C4-2B (cell line): ENCODE data around the gene CIAPIN1.

Experiments
- ZFX ChIP-seq: fragments of 450-650 bp; IDR thresholded peaks from 2 replicates; pipeline ENCODE4 v1.6.1; 2017
- TF ChIP-seq, protein P1 (sequence below): fragments of 450-650 bp; conservative IDR thresholded peaks from 2 replicates; pipeline ENCODE4 v1.5.1; 2017; ENCODE audit warnings: mild to moderate bottlenecking

DNA sequence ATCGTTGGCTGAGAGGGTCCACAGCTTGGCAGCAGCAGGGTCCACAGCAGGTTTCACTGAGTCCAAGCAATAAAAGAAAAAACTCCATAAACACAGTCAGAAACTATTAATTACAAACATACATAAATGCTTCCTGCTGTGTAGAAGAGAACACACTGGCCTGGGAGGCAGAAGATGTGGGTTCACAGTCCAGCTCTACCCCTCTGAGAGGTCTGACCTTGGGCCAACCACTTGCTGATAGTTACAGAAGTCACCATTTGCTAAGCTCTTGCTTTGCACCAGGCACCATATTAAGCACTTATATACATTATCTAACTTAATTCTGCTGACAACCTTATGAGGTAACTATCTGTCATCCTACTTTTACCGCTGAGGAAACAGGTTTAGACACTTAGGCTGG is 14.7 kb downstream of the CIAPIN1 start:
- TF ChIP-seq, protein P1, sequence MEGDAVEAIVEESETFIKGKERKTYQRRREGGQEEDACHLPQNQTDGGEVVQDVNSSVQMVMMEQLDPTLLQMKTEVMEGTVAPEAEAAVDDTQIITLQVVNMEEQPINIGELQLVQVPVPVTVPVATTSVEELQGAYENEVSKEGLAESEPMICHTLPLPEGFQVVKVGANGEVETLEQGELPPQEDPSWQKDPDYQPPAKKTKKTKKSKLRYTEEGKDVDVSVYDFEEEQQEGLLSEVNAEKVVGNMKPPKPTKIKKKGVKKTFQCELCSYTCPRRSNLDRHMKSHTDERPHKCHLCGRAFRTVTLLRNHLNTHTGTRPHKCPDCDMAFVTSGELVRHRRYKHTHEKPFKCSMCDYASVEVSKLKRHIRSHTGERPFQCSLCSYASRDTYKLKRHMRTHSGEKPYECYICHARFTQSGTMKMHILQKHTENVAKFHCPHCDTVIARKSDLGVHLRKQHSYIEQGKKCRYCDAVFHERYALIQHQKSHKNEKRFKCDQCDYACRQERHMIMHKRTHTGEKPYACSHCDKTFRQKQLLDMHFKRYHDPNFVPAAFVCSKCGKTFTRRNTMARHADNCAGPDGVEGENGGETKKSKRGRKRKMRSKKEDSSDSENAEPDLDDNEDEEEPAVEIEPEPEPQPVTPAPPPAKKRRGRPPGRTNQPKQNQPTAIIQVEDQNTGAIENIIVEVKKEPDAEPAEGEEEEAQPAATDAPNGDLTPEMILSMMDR: no peak
- no peak for TF ChIP-seq ZFX
